Nephron progenitor cell (in vitro differentiated cells): Measurements from ENCODE around the gene BORA.

Experiments
- DNase-seq: peaks from one replicate; pipeline ENCODE4 v3.0.0; 2021
- H3K27ac Mint-ChIP-seq: 2 replicates; pipeline ENCODE4 v1.8.0; 2021; ENCODE audit warnings: mild to moderate bottlenecking, moderate library complexity, mixed read lengths
- H3K27me3 Mint-ChIP-seq: 2 replicates; pipeline ENCODE4 v1.8.0; 2021; ENCODE audit warnings: mild to moderate bottlenecking, low read depth, mixed read lengths; ENCODE audit not compliant: poor library complexity
- H3K36me3 Mint-ChIP-seq: 2 replicates; pipeline ENCODE4 v1.8.0; 2021; ENCODE audit warnings: low read depth, mixed read lengths
- H3K4me1 Mint-ChIP-seq: 2 replicates; pipeline ENCODE4 v1.8.0; 2021; ENCODE audit warnings: mixed read lengths
- H3K4me3 Mint-ChIP-seq: 2 replicates; pipeline ENCODE4 v1.8.0; 2021; ENCODE audit warnings: mild to moderate bottlenecking, moderate library complexity, mixed read lengths
- H3K9me3 Mint-ChIP-seq: 2 replicates; pipeline ENCODE4 v1.8.0; 2021; ENCODE audit warnings: mild to moderate bottlenecking, moderate library complexity, mixed read lengths
- TF ChIP-seq, protein P1 (sequence below): fragments of 200-600 bp; sonication (generic); IDR thresholded peaks from 2 replicates; pipeline ENCODE4 v1.5.0; 2021; ENCODE audit warnings: antibody characterized with exemption

Gene BORA

DNA sequence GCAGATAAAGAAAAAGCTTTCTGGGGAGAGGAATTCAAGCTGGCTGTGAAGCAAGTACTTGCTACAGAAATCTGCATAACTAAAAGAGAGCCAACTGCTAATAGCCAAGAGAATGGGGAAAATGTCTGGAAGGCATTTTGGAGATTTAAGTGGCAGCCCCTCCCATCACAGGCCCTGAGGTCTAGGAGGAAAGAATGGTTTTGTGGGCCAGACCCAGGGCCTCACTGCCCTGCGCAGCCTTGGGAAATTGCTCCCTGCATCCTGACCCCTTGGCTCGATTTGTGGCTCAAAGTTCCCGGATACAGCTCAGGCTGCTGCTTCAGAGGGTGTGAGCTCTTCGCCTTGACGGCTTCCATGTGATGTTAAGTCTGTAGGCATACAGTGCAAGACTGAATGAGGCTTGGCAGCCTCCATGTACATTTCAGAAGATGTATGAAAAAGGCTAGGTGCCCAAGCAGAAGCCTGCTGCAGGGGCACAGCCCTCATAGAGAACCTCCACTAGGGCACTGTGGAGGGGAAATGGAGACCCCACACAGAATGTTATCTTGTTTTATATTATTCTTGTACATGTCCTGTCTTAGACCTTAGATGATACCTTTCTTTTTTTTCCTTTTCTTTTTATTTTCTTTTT, 34.7 kb upstream of the BORA start:
- DNase-seq = no peak
- TF ChIP-seq, protein P1, sequence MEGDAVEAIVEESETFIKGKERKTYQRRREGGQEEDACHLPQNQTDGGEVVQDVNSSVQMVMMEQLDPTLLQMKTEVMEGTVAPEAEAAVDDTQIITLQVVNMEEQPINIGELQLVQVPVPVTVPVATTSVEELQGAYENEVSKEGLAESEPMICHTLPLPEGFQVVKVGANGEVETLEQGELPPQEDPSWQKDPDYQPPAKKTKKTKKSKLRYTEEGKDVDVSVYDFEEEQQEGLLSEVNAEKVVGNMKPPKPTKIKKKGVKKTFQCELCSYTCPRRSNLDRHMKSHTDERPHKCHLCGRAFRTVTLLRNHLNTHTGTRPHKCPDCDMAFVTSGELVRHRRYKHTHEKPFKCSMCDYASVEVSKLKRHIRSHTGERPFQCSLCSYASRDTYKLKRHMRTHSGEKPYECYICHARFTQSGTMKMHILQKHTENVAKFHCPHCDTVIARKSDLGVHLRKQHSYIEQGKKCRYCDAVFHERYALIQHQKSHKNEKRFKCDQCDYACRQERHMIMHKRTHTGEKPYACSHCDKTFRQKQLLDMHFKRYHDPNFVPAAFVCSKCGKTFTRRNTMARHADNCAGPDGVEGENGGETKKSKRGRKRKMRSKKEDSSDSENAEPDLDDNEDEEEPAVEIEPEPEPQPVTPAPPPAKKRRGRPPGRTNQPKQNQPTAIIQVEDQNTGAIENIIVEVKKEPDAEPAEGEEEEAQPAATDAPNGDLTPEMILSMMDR = no peak

DNA sequence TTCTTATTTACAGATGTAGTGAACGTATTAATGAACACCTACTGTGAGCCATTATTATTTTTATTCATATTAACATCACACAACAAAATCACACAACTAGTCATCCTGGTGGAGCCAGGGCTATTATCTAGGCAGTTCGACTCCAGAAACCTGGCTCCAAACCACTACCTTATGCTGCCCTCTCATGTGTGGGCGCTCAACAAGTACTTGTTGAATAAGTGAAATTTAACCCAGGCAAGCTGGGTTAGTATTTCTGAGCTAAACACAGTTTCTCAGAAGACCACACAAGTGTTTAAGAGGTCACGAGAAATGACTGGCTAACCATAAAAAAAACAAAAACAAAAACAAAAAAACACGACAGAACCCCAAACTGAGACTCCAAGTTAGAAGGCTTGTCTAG, 33.9 kb upstream of the BORA start:
- TF ChIP-seq, protein P1 = no peak
- Mint-ChIP-seq H3K36me3 (no peaks in the 10 kb centered on the region), H3K27me3 (peaks cover 7% of the 10 kb centered on the region), H3K4me1 (peaks cover 15% of the 10 kb centered on the region), H3K9me3 (peaks cover 28% of the 10 kb centered on the region), H3K27ac (peak overlapping the region; percentile 82), H3K4me3 (no peak overlapping the region)
- DNase-seq = no peak

More for the DNA sequence above, 34.7 kb upstream of the BORA start:
- Mint-ChIP-seq H3K27ac (no peak overlapping the region), H3K4me1 (peaks cover 15% of the 10 kb centered on the region), H3K36me3 (no peaks in the 10 kb centered on the region), H3K9me3 (peaks cover 28% of the 10 kb centered on the region), H3K27me3 (peaks cover 7% of the 10 kb centered on the region), H3K4me3 (no peak overlapping the region)

DNA sequence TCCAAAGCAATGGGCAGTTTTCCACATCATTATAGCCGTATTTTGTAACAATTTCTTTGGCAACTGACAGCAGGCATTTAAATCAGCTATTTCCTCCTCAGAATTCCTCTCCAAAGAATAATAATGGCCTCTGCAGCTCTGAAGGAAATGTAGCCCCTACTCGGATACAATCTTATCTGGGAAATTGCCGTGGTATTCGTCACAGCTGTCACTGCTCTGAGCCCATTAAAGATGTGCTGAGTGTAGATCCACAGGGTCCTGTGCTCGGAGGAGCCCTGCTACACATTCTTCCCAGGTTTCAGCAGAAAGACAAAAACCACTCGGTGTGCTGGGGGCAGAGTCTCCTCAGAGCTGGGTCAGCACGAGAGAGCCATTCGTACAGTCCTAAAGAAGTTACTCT, 33.4 kb upstream of the BORA start:
- H3K9me3 Mint-ChIP-seq = peaks cover 28% of the 10 kb centered on the region
- no peak for DNase-seq
- no peaks in the 10 kb centered on the region for H3K36me3 Mint-ChIP-seq
- no peak overlapping the region for H3K4me3 Mint-ChIP-seq
- TF ChIP-seq, protein P1 = no peak
- peak overlapping the region; percentile 82 for H3K27ac Mint-ChIP-seq
- peaks cover 7% of the 10 kb centered on the region for H3K27me3 Mint-ChIP-seq
- peaks cover 15% of the 10 kb centered on the region for H3K4me1 Mint-ChIP-seq

DNA sequence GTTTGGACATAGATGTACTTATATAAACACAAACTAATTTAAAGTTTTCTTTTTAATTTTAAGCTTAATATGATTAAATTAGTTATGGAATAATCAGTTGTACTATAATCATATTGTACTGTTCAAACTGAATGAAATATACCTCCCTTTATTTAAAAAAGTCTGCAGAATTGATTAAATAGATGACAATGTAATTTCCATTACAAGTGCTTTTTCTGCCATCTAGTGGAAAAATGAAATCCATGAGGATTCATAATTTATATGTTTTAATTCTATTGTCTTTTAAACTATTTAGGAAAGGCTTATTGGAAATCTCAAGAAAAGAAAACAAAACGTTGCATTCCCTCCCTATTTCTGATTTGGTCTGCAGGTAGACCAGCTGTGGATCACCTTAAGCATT, 31.1 kb upstream of the BORA start:
- no peak for DNase-seq
- TF ChIP-seq, protein P1 = no peak
- Mint-ChIP-seq H3K36me3 (no peaks in the 10 kb centered on the region), H3K27ac (no peak overlapping the region), H3K4me1 (peaks cover 15% of the 10 kb centered on the region), H3K9me3 (peaks cover 22% of the 10 kb centered on the region), H3K27me3 (peaks cover 3% of the 10 kb centered on the region), H3K4me3 (no peak overlapping the region)

DNA sequence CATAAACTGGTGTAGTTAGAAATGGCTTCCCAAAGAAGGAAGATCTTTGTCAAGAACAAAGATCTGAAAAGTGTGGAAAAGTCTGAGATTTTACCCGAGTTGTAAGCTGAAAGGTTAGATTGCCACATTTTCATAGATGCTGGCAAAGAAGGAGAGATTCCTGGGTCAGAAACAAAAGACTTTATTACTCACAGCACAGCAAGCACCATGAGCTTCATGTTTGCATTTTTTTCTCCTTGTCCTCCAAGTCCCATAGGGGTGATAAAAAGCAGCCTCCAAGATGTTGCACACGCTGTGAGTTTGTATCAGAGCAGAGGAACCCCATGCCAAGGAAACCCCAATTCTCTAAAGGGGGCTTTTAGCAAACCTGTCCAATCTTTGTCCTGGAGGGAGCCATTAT, 29.6 kb upstream of the BORA start:
- DNase-seq = no peak
- TF ChIP-seq, protein P1 = no peak
- H3K4me1 Mint-ChIP-seq = peaks cover 15% of the 10 kb centered on the region
- no peak overlapping the region for H3K4me3 Mint-ChIP-seq
- peaks cover 8% of the 10 kb centered on the region for H3K9me3 Mint-ChIP-seq
- H3K36me3 Mint-ChIP-seq = no peaks in the 10 kb centered on the region
- peaks cover 3% of the 10 kb centered on the region for H3K27me3 Mint-ChIP-seq
- H3K27ac Mint-ChIP-seq = no peak overlapping the region

DNA sequence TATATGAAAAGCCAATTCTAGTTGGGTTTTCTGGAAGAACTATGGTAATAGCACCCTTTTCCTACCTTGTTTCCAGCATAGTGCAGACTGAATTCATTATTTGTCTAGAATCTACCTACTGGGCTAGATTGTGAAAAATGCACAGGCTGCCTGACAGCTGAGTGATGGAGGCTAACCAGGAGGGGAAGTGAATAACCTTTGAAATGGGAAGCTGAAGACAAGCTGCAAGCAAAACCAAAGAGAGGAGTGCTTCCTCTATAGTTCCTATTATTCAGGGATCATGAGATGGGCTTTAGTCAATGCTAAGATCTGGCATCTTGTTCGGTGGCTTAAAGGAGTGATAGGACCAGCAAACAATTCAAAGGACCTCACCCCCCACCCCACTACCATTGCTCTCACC, 27.2 kb upstream of the BORA start:
- peaks cover under 1% of the 10 kb centered on the region for H3K4me1 Mint-ChIP-seq

More for the DNA sequence above, 27.2 kb upstream of the BORA start:
- no peak overlapping the region for H3K4me3 Mint-ChIP-seq
- peaks cover 8% of the 10 kb centered on the region for H3K9me3 Mint-ChIP-seq
- H3K36me3 Mint-ChIP-seq = peaks cover 10% of the 10 kb centered on the region
- H3K27me3 Mint-ChIP-seq = peaks cover under 1% of the 10 kb centered on the region
- DNase-seq = no peak
- no peak overlapping the region for H3K27ac Mint-ChIP-seq
- TF ChIP-seq, protein P1 = no peak
